GF-D8 (cell line): ENCODE data around the gene GP1BA.

Experiments
- DNase-seq: peaks from one replicate; lab custom pipeline; 2025; lab: John Stamatoyannopoulos, UW

Gene GP1BA

DNA sequence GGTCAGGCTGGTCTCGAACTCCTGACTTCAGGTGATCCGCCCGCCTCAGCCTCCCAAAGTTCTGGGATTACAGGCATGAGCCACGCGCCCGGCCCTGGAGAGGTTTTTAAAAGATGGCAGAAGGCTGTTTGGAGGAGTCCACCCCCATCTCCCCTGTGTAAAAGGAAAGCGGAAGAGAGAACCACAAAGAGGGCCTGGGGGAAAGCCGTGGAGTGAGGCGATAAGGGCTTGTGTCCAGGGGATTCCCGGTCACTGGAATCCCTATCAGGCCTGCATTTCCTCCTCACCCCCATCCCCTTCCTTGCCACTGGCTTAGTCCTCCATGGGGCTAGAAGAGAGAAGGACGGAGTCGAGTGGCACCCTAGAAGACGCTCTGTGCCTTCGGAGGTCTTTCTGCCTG, at the start of gene GP1BA:
Gene GP1BA, plus strand, starts transcription at position 315 of the 400 bp plus-strand sequence. CDS start 328 bp downstream, outside the sequence.
- DNase-seq, result no peak

DNA sequence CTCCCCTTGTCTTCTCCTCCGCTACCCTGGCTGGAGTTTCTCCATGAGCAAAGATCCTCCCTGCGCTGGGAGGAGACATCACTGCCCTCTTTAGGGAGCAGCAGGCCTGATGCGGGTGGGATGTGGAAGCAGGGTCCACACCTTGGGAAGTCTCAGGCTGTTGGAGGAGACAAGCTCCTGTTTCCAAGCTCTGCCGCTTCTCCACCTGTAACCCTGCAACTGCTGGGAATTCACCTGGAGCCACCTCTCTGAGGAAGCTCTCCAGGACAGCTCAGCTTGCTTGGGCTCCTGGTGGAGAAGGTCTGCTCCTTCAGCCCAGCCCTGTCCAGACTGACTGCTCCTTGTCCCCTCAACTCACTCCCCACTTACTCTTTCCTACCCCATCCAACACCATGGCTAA, 47.6 kb upstream of the GP1BA start:
- no peak for DNase-seq

- no peak for DNase-seq
Measured at GRCh38 chr17:4886830-4887229, 45.2 kb upstream of the GP1BA start.

GRCh38 chr17:4887581-4887980, 44.5 kb upstream of the GP1BA start:
- no peak for DNase-seq

DNA sequence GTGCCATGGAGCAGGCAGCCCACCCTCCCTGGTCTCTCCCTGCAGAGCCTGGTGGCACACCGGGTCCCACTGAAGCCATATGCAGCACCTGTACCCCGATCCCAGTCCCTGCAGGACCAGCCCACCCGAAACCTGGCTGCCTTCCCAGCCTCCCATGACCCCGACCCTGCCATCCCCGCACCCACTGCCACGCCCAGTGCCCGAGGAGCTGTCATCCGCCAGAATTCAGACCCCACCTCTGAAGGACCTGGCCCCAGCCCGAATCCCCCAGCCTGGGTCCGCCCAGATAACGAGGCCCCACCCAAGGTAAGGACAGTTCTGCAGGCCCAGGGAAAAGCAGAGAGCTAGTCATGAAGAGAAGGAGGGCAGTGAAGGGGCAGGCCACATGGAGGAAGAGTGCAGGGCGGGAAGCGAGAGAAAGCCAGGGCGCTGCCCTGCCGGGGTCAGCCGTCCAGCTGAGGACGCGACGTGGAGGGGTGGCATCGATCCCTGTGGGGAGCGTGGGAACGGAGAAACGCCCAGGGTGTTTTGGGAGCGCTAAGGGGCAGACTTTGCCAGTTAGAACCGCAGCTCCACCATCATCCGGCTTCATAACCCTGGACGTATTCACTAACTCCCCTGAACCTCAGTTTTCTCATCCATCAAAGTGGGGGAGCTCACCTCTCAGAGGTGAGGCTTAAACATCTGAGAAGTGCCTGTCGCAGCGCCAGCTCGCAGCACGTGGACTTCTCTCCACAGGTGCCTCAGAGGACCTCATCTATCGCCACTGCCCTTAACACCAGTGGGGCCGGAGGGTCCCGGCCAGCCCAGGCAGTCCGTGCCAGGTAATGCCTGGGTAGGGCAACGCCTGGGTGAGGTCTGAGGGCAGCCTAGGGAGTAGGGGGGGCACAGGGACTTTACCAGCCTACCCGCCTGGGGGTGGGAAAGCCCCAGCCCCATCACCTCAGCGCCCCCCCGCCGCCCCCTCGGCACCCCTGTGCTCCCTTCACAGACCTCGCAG, 40.4 kb upstream of the GP1BA start:
- DNase-seq, result no peak

DNA sequence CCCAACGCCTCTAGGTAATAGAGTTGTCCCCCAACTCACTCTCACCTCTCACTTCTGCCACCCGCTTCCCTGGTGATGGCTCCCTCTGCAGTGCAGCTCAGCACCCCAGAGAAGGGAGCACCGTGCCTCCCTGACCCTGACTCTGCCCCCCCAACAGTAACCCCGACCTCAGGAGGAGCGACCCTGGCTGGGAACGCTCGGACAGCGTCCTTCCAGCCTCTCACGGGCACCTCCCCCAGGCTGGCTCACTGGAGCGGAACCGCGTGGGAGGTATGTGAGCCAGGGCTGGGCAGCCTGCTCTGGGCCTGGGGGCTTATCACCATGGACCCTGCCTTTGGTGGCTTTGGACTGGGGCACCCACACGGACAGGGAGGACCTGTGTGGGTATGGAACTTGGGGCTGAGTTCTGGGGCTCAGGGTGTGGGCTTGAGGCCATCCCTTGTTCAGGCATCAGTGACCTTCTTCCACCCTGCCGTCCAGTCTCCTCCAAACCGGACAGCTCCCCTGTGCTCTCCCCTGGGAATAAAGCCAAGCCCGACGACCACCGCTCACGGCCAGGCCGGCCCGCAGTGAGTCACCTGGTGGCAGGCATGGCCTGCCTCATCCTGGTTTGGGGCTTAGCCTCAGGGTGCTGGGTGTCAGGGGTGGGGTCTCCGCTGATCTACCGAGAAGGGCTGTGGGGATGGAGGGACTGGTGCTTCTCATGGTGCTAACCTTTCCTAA, 39.4 kb upstream of the GP1BA start:
- no peak for DNase-seq

- DNase-seq, result no peak
Measured at GRCh38 chr17:4893272-4893671, 38.8 kb upstream of the GP1BA start.

- DNase-seq, result no peak
Measured at GRCh38 chr17:4893721-4894560, 38.1 kb upstream of the GP1BA start.

DNA sequence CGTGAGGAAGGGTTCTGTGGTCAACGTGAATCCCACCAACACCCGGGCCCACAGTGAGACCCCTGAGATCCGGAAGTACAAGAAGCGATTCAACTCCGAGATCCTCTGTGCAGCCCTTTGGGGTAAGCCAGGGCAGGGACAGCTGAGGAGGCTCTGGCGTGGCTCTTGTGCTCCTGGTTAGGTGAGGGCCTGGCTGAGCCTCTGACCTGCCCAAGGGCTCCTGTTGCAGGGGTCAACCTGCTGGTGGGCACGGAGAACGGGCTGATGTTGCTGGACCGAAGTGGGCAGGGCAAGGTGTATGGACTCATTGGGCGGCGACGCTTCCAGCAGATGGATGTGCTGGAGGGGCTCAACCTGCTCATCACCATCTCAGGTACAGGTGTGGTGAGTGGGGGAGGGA, 37.0 kb upstream of the GP1BA start:
- no peak for DNase-seq

DNA sequence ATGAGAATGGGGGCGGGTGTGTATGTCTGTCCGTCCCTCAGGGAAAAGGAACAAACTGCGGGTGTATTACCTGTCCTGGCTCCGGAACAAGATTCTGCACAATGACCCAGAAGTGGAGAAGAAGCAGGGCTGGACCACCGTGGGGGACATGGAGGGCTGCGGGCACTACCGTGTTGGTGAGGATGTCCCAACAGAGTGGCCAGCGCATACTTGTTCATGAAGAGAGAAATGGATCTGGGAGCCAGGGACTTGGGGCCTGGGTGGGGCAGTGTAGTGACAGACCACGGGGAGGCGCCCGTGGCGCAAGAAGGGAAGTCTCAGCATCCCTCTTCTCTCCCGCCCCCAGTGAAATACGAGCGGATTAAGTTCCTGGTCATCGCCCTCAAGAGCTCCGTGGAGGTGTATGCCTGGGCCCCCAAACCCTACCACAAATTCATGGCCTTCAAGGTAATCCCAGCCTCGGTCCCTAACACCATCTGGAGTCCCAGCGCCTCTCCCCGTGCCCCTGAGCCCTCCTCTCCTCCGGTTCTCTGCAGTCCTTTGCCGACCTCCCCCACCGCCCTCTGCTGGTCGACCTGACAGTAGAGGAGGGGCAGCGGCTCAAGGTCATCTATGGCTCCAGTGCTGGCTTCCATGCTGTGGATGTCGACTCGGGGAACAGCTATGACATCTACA, 36.3 kb upstream of the GP1BA start:
- no peak for DNase-seq

GRCh38 chr17:4896332-4897197, 35.5 kb upstream of the GP1BA start:
- no peak for DNase-seq

GRCh38 chr17:4897198-4897687, 34.8 kb upstream of the GP1BA start:
- DNase-seq, result no peak

DNA sequence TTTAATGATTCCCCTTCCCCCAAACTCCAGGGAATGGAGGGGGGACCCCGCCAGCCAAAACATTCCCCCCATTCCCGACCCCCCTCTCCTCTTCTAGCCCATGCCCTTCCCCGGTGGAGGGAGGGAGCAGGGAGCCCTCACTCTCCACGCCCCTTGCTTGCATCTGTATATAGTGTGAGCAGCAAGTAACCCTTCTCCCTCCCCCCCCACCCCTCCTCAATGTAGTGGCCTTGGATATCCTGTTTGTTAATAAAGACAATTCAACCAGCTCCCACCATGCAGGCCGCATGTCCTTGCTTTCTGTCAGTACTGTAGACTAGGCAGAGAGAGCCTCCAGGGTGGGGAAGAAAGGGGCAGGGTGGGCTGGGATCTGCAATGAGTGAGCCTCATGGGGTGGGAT, 34.3 kb upstream of the GP1BA start:
- no peak for DNase-seq

GRCh38 chr17:4898351-4898750, 33.7 kb upstream of the GP1BA start:
- DNase-seq, result no peak

GRCh38 chr17:4898927-4899326, 33.1 kb upstream of the GP1BA start:
- no peak for DNase-seq

DNA sequence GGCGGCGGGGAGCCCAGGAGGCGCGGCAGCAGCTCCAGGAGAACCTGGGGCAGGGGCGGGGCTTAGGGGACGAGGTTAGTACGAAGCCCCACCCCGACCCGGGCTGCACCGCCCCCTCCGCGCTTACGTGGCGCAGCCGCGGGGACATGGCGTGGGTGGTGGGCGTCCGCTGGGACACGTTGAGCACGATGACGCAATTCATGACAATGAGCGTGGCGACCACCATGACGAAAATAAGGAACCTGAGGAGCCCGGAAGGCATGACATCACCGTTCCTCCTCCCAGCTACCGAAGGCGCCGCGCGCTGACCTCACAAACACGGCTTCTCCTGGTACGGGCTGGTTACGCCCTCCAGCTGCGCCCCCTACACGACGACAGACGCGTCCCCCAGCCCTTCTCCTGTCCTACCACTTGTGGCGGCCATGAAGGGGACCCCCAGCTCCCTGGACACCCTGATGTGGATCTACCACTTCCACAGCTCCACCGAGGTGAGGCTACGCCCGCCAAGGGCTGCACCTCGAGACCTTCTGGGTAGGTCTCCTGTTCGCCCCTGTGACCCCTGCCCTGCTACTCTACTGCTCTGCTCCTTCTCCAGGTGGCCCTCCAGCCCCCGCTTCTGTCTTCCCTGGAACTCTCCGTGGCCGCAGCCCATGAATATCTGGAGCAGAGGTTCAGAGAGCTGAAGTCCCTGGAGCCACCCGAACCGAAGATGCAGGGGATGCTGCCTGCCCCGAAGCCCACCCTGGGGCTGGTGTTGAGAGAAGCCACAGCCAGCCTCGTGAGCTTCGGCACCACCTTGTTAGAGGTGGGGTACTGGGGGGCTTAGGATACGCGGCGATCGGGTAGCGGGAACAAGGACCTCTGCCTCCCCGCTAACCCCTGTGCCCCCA, 32.5 kb upstream of the GP1BA start, which contains the start of gene C17orf107:
Gene C17orf107, plus strand, starts transcription at position 196 of the 890 bp plus-strand sequence. Its CDS starts 227 bp downstream, at position 423.
- no peak for DNase-seq

DNA sequence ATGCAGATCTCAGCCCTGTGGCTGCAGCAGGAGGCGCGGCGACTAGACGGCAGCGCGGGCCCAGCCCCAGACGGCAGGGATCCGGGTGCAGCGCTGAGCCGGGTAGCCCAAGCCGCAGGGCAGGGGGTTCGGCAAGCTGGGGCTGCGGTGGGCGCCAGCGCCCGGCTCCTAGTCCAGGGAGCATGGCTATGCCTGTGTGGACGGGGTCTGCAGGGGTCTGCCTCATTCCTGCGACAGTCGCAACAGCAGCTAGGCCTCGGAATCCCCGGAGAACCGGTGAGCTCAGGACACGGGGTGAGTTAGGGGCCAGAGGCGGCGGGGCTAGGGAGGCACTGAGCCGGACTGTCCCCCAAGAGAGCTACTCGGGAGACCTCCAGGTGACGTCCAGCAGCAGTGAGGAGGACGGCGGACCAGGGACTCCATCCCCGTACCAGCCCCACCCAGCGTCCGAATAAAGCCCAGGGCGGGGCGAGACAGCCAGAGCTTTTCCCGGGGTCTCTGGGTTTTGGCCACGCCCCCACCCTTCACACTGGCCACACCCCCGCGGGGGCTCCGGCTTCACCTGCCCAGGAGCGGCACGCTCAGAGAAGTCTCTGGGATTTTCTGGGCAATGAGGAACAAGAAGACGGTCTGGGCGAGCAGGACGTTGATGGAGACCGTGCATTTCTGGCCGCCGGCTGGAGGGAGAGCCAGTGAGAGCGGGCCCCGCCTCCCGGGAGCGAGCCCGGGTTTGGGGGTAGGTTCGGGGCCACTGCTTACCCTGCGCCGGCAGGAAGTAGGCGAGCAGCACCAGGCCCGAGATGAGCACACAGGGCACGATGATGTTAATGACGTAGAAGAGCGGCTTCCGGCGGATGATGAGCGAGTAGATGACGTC, 31.6 kb upstream of the GP1BA start:
- DNase-seq, result no peak

- DNase-seq, result no peak
Measured at GRCh38 chr17:4901108-4901647, 30.9 kb upstream of the GP1BA start.
